Ishikawa (cell line): ENCODE results near the gene GRIK4.

Source experiments
- CEBPB ChIP-seq: IDR thresholded peaks from 2 replicates; pipeline ENCODE4 v1.6.1; 2012
- CREB1 ChIP-seq: IDR thresholded peaks from 2 replicates; pipeline ENCODE4 v1.6.1; 2012; ENCODE audit warnings: low read depth
- EGR1 ChIP-seq: IDR thresholded peaks from 2 replicates; pipeline ENCODE4 v1.6.1; 2012
- EP300 ChIP-seq: IDR thresholded peaks from 2 replicates; pipeline ENCODE4 v1.6.1; 2012; ENCODE audit warnings: borderline replicate concordance
- FOXM1 ChIP-seq: IDR thresholded peaks from 2 replicates; pipeline ENCODE4 v1.6.1; 2012; ENCODE audit warnings: low read depth, borderline replicate concordance
- MAX ChIP-seq: IDR thresholded peaks from 2 replicates; pipeline ENCODE4 v1.6.1; 2012
- NFIC ChIP-seq: IDR thresholded peaks from 2 replicates; pipeline ENCODE4 v1.6.1; 2012
- RAD21 ChIP-seq: IDR thresholded peaks from 2 replicates; pipeline ENCODE4 v1.6.1; 2012; ENCODE audit warnings: low read depth
- REST ChIP-seq: IDR thresholded peaks from 2 replicates; pipeline ENCODE4 v1.6.1; 2012; ENCODE audit warnings: low read depth, mild to moderate bottlenecking
- TAF1 ChIP-seq: IDR thresholded peaks from 2 replicates; pipeline ENCODE4 v1.6.1; 2012; ENCODE audit warnings: low read depth, mild to moderate bottlenecking
- TCF12 ChIP-seq: IDR thresholded peaks from 2 replicates; pipeline ENCODE4 v1.6.1; 2012; ENCODE audit warnings: low read depth
- TEAD4 ChIP-seq: IDR thresholded peaks from 2 replicates; pipeline ENCODE4 v1.6.1; 2012
- USF1 ChIP-seq: IDR thresholded peaks from 2 replicates; pipeline ENCODE4 v1.6.1; 2012
- YY1 ChIP-seq: IDR thresholded peaks from 2 replicates; pipeline ENCODE4 v1.6.1; 2012; ENCODE audit warnings: low read depth
- ZBTB7A ChIP-seq: IDR thresholded peaks from 2 replicates; pipeline ENCODE4 v1.6.1; 2012; ENCODE audit warnings: low read depth

Gene GRIK4

GRCh38 chr11:120780239-120780638, 268.7 kb downstream of the GRIK4 start:
- TF ChIP-seq CEBPB, result no peak
- no peak for TF ChIP-seq MAX
- TF ChIP-seq TCF12, result no peak
- TF ChIP-seq RAD21, result no peak
- no peak for TF ChIP-seq ZBTB7A

- TF ChIP-seq FOXM1 (no peak), NFIC (no peak), CREB1 (no peak), EGR1 (no peak), USF1 (no peak), TCF12 (no peak), TEAD4 (no peak), RAD21 (no peak), CEBPB (no peak), ZBTB7A (no peak), REST (no peak), EP300 (no peak), YY1 (no peak), MAX (no peak), TAF1 (no peak)
These were observed 270.1 kb downstream of the GRIK4 start for GRCh38 chr11:120781486-120782120.

GRCh38 chr11:120784566-120785251, 273.2 kb downstream of the GRIK4 start:
- no peak for TF ChIP-seq YY1
- TF ChIP-seq TAF1, result no peak
- TF ChIP-seq REST, result no peak
- no peak for TF ChIP-seq MAX
- no peak for TF ChIP-seq FOXM1
- no peak for TF ChIP-seq TCF12
- no peak for TF ChIP-seq CEBPB
- TF ChIP-seq NFIC, result no peak
- TF ChIP-seq EP300, result no peak
- no peak for TF ChIP-seq RAD21
- TF ChIP-seq TEAD4, result no peak
- TF ChIP-seq ZBTB7A, result no peak

- TF ChIP-seq REST (no peak), ZBTB7A (no peak), CREB1 (no peak), RAD21 (no peak), CEBPB (no peak), TAF1 (no peak), USF1 (no peak), MAX (no peak), FOXM1 (no peak), TEAD4 (no peak), EGR1 (no peak), EP300 (no peak), TCF12 (no peak), NFIC (no peak), YY1 (no peak)
These were observed 274.0 kb downstream of the GRIK4 start for GRCh38 chr11:120785576-120785975.
